Measurements from ENCODE around the gene ITIH2.
A peak's percentile ranks its signal among the peaks of the same experiment; 100 is the strongest.
"Not testable (repeated sequence)": the region's sequence is repeated elsewhere in the genome, so short reads cannot be mapped to it uniquely, and the experiment has no call there.

Gene ITIH2

GRCh38 chr10:7680078-7680477 lies 23.0 kb upstream of the ITIH2 start:
- H2BK5ac ChIP-seq (ENCODE audit: low read depth, low read length, poor library complexity, severe bottlenecking); H2BK12ac ChIP-seq (ENCODE audit: low read length in 2 of 2); H3K9ac ChIP-seq (ENCODE audit: low read length); DNase-seq; H3K4ac ChIP-seq (ENCODE audit: low read depth in 1 of 2, low read length in 2 of 2); H3K79me1 ChIP-seq (replicated peaks; ENCODE audit: low read length, poor library complexity, severe bottlenecking); H2BK15ac ChIP-seq (ENCODE audit: low read depth, poor library complexity, severe bottlenecking); H3K4me2 ChIP-seq (ENCODE audit: low read length, poor library complexity, severe bottlenecking); H2BK120ac ChIP-seq (ENCODE audit: low read depth, low read length); H3K4me1 ChIP-seq (ENCODE audit: control insufficient read depth, insufficient read depth, low read depth, low read length); H3K18ac ChIP-seq (ENCODE audit: low read depth in 1 of 2, low read length in 2 of 2); H3K14ac ChIP-seq (ENCODE audit: low read length in 2 of 2); H3K36me3 ChIP-seq (ENCODE audit: control insufficient read depth in 1 of 2, insufficient read depth in 2 of 2, low read depth in 1 of 2, low read length in 2 of 2); H3K4me3 ChIP-seq (ENCODE audit: insufficient read depth in 1 of 2, low read depth in 1 of 2, low read length in 2 of 2); H4K8ac ChIP-seq (ENCODE audit: low read length); H3K27ac ChIP-seq (ENCODE audit: low read length, poor library complexity, severe bottlenecking); H3K9me3 ChIP-seq (ENCODE audit: control insufficient read depth, low read length); H2AFZ ChIP-seq (ENCODE audit: low read depth, low read length); H3K23ac ChIP-seq (ENCODE audit: low read length in 2 of 2); H4K91ac ChIP-seq (ENCODE audit: low read length); H2AK5ac ChIP-seq (ENCODE audit: low read length, severe bottlenecking): not testable (repeated sequence)
- peaks cover 0 to 32% of the 10 kb centered on the region in 2 experiments for H3K27me3 ChIP-seq (ENCODE audit: control insufficient read depth in 1 of 2, insufficient read depth in 1 of 2, low read length in 2 of 2)
- 84% methylated on average over 4 of the region's 5 CpGs for WGBS

- Histone ChIP-seq H4K91ac (ENCODE audit: low read length) (no peak overlapping the region), H3K4me1 (ENCODE audit: control insufficient read depth, insufficient read depth, low read depth, low read length) (no peaks in the 10 kb centered on the region), H2BK12ac (ENCODE audit: low read length in 2 of 2) (no peak overlapping the region), H4K8ac (ENCODE audit: low read length) (no peak overlapping the region), H3K4me3 (ENCODE audit: insufficient read depth in 1 of 2, low read depth in 1 of 2, low read length in 2 of 2) (no peak overlapping the region), H3K79me1 (replicated peaks; ENCODE audit: low read length, poor library complexity, severe bottlenecking) (no peaks in the 10 kb centered on the region), H2BK120ac (ENCODE audit: low read depth, low read length) (no peak overlapping the region), H3K4ac (ENCODE audit: low read depth in 1 of 2, low read length in 2 of 2) (no peak overlapping the region), H3K9ac (ENCODE audit: low read length) (peak overlapping the region; percentile 24), H3K27me3 (ENCODE audit: control insufficient read depth in 1 of 2, insufficient read depth in 1 of 2, low read length in 2 of 2) (peaks cover 0 to 25% of the 10 kb centered on the region in 2 experiments), H3K23ac (ENCODE audit: low read length in 2 of 2) (no peak overlapping the region), H3K9me3 (ENCODE audit: control insufficient read depth, low read length) (peaks cover 7% of the 10 kb centered on the region), H2BK15ac (ENCODE audit: low read depth, poor library complexity, severe bottlenecking) (no peak overlapping the region), H3K27ac (ENCODE audit: low read length, poor library complexity, severe bottlenecking) (no peak overlapping the region), H3K4me2 (ENCODE audit: low read length, poor library complexity, severe bottlenecking) (no peak overlapping the region), H2BK5ac (ENCODE audit: low read depth, low read length, poor library complexity, severe bottlenecking) (no peak overlapping the region), H2AK5ac (ENCODE audit: low read length, severe bottlenecking) (no peak overlapping the region), H3K36me3 (ENCODE audit: control insufficient read depth in 1 of 2, insufficient read depth in 2 of 2, low read depth in 1 of 2, low read length in 2 of 2) (no peaks in the 10 kb centered on the region), H3K18ac (ENCODE audit: low read depth in 1 of 2, low read length in 2 of 2) (no peak overlapping the region), H3K14ac (ENCODE audit: low read length in 2 of 2) (no peak overlapping the region), H2AFZ (ENCODE audit: low read depth, low read length) (no peak overlapping the region)
- no peak for DNase-seq
- 87% methylated on average over 11 of the region's 13 CpGs for WGBS
Observed at GRCh38 chr10:7686351-7687171, 16.6 kb upstream of the ITIH2 start.

GRCh38 chr10:7687228-7687907 lies 15.7 kb upstream of the ITIH2 start:
- H4K91ac ChIP-seq (ENCODE audit: low read length): no peak overlapping the region
- H3K27me3 ChIP-seq (ENCODE audit: control insufficient read depth in 1 of 2, insufficient read depth in 1 of 2, low read length in 2 of 2): peaks cover 0 to 24% of the 10 kb centered on the region in 2 experiments
- DNase-seq: peak; percentile 79
- H3K36me3 ChIP-seq (ENCODE audit: control insufficient read depth in 1 of 2, insufficient read depth in 2 of 2, low read depth in 1 of 2, low read length in 2 of 2): no peaks in the 10 kb centered on the region
- H3K9me3 ChIP-seq (ENCODE audit: control insufficient read depth, low read length): peaks cover 7% of the 10 kb centered on the region
- H2BK12ac ChIP-seq (ENCODE audit: low read length in 2 of 2): no peak overlapping the region
- no peak overlapping the region for H3K4me3 ChIP-seq (ENCODE audit: insufficient read depth in 1 of 2, low read depth in 1 of 2, low read length in 2 of 2)
- no peaks in the 10 kb centered on the region for H3K4me1 ChIP-seq (ENCODE audit: control insufficient read depth, insufficient read depth, low read depth, low read length)
- H2BK120ac ChIP-seq (ENCODE audit: low read depth, low read length): no peak overlapping the region
- no peak overlapping the region for H3K27ac ChIP-seq (ENCODE audit: low read length, poor library complexity, severe bottlenecking)
- H2AK5ac ChIP-seq (ENCODE audit: low read length, severe bottlenecking): no peak overlapping the region
- H2BK15ac ChIP-seq (ENCODE audit: low read depth, poor library complexity, severe bottlenecking): no peak overlapping the region
- H3K23ac ChIP-seq (ENCODE audit: low read length in 2 of 2): no peak overlapping the region
- no peak overlapping the region for H3K14ac ChIP-seq (ENCODE audit: low read length in 2 of 2)
- no peak overlapping the region for H3K4me2 ChIP-seq (ENCODE audit: low read length, poor library complexity, severe bottlenecking)
- no peak overlapping the region for H3K4ac ChIP-seq (ENCODE audit: low read depth in 1 of 2, low read length in 2 of 2)
- H2AFZ ChIP-seq (ENCODE audit: low read depth, low read length): no peak overlapping the region
- H3K9ac ChIP-seq (ENCODE audit: low read length): peak overlapping the region; percentile 24
- H3K18ac ChIP-seq (ENCODE audit: low read depth in 1 of 2, low read length in 2 of 2): no peak overlapping the region
- H3K79me1 ChIP-seq (replicated peaks; ENCODE audit: low read length, poor library complexity, severe bottlenecking): no peaks in the 10 kb centered on the region
- WGBS: 30% methylated on average over 19 of the region's 20 CpGs
- H4K8ac ChIP-seq (ENCODE audit: low read length): no peak overlapping the region
- H2BK5ac ChIP-seq (ENCODE audit: low read depth, low read length, poor library complexity, severe bottlenecking): no peak overlapping the region

GRCh38 chr10:7689591-7689990 lies 13.5 kb upstream of the ITIH2 start:
- H2BK12ac ChIP-seq (ENCODE audit: low read length in 2 of 2): no peak overlapping the region
- H3K4me1 ChIP-seq (ENCODE audit: control insufficient read depth, insufficient read depth, low read depth, low read length): no peaks in the 10 kb centered on the region
- no peaks in the 10 kb centered on the region for H3K36me3 ChIP-seq (ENCODE audit: control insufficient read depth in 1 of 2, insufficient read depth in 2 of 2, low read depth in 1 of 2, low read length in 2 of 2)
- H4K91ac ChIP-seq (ENCODE audit: low read length): no peak overlapping the region
- no peak overlapping the region for H3K18ac ChIP-seq (ENCODE audit: low read depth in 1 of 2, low read length in 2 of 2)
- H3K79me1 ChIP-seq (replicated peaks; ENCODE audit: low read length, poor library complexity, severe bottlenecking): no peaks in the 10 kb centered on the region
- no peaks in the 10 kb centered on the region for H3K9me3 ChIP-seq (ENCODE audit: control insufficient read depth, low read length)
- no peak overlapping the region for H3K4me2 ChIP-seq (ENCODE audit: low read length, poor library complexity, severe bottlenecking)
- no peak overlapping the region for H3K4ac ChIP-seq (ENCODE audit: low read depth in 1 of 2, low read length in 2 of 2)
- no peak overlapping the region for H2BK120ac ChIP-seq (ENCODE audit: low read depth, low read length)
- H2AFZ ChIP-seq (ENCODE audit: low read depth, low read length): no peak overlapping the region
- no peak overlapping the region for H2BK15ac ChIP-seq (ENCODE audit: low read depth, poor library complexity, severe bottlenecking)
- no peak overlapping the region for H2BK5ac ChIP-seq (ENCODE audit: low read depth, low read length, poor library complexity, severe bottlenecking)
- no peak for DNase-seq
- H3K9ac ChIP-seq (ENCODE audit: low read length): no peak overlapping the region
- no peak overlapping the region for H2AK5ac ChIP-seq (ENCODE audit: low read length, severe bottlenecking)
- H3K14ac ChIP-seq (ENCODE audit: low read length in 2 of 2): peak overlapping the region in 1 of 2 experiments; percentile 55
- no peak overlapping the region for H4K8ac ChIP-seq (ENCODE audit: low read length)
- H3K27ac ChIP-seq (ENCODE audit: low read length, poor library complexity, severe bottlenecking): no peak overlapping the region
- H3K23ac ChIP-seq (ENCODE audit: low read length in 2 of 2): no peak overlapping the region
- H3K27me3 ChIP-seq (ENCODE audit: control insufficient read depth in 1 of 2, insufficient read depth in 1 of 2, low read length in 2 of 2): peaks cover 0 to 14% of the 10 kb centered on the region in 2 experiments
- no peak overlapping the region for H3K4me3 ChIP-seq (ENCODE audit: insufficient read depth in 1 of 2, low read depth in 1 of 2, low read length in 2 of 2)
